ENCODE results near the gene TMEM115.

GRCh38 chr3:50388016-50388719, 28.8 kb upstream of the TMEM115 start:
- no peak for TF ChIP-seq OSR1 (CRISPR knock-in tag; IDR thresholded peaks at IDR 0.05)
- no peak for TF ChIP-seq RARB (CRISPR knock-in tag; IDR thresholded peaks at IDR 0.05)
- no peak for TF ChIP-seq ISL1 (CRISPR knock-in tag; IDR thresholded peaks at IDR 0.05)
- no peak for TF ChIP-seq ZC3H10 (CRISPR knock-in tag; IDR thresholded peaks at IDR 0.05)
- TF ChIP-seq TOX (CRISPR knock-in tag; IDR thresholded peaks at IDR 0.05; ENCODE audit: borderline replicate concordance), result no peak

Measured in SK-N-SH treated with all-trans-retinoic acid at 6 μM for 48 hours (cell line).